ENCODE measurements around the gene ANKS3.

The ANKS3 gene

DNA sequence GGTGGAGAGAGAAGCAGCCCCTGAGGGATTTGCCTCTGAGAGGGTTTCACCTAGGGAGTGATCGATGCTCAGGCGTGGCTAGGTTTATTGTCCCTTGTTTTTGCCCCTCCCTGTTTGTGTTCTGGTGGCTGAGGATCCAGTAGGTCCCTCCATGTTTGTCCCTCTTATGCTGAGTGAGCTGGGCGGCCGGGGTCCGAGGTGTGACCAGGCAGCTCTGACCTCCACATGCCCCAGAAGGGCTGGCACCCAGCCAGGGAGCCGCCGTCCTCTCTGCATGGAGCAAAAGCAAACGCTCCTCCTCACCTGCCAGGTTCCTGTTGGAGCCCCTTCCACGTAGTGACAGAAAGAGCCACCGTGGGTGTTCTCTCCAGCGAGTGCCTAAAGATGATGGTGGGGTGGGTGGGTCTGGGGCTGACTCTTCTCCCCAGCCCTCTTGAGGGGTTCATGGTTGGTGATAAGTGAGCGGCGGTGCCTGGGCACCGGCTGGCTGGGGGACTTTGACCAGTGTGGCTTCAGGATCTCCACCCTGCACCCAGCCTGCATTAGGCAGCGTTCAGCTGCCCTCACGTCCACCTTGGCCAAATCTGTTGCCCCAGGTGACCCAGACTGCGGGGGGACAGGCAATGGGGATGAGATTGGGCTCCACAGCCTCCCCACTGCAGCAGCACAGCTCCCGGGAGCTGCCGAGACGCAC lies 54.8 kb downstream of the ANKS3 start:
- H3K27ac ChIP-seq (ENCODE audit: low read depth, low read length), result no peak overlapping the region
- no peak overlapping the region for H3K4me2 ChIP-seq (ENCODE audit: low read depth, low read length, poor library complexity, severe bottlenecking)
- no peaks in the 10 kb centered on the region for H3K27me3 ChIP-seq (ENCODE audit: low read length)
- TF ChIP-seq EZH2phosphoT487 (conservative IDR thresholded peaks at IDR 0.05; ENCODE audit: low read length), result no peak
- TF ChIP-seq, protein P1, sequence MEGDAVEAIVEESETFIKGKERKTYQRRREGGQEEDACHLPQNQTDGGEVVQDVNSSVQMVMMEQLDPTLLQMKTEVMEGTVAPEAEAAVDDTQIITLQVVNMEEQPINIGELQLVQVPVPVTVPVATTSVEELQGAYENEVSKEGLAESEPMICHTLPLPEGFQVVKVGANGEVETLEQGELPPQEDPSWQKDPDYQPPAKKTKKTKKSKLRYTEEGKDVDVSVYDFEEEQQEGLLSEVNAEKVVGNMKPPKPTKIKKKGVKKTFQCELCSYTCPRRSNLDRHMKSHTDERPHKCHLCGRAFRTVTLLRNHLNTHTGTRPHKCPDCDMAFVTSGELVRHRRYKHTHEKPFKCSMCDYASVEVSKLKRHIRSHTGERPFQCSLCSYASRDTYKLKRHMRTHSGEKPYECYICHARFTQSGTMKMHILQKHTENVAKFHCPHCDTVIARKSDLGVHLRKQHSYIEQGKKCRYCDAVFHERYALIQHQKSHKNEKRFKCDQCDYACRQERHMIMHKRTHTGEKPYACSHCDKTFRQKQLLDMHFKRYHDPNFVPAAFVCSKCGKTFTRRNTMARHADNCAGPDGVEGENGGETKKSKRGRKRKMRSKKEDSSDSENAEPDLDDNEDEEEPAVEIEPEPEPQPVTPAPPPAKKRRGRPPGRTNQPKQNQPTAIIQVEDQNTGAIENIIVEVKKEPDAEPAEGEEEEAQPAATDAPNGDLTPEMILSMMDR (IDR thresholded peaks at IDR 0.05; ENCODE audit: insufficient read depth, low read length, poor library complexity, severe bottlenecking), result no peak
- no peak overlapping the region for H2AFZ ChIP-seq (ENCODE audit: low read depth, low read length, severe bottlenecking)
- no peaks in the 10 kb centered on the region for H3K79me2 ChIP-seq (ENCODE audit: insufficient read depth, low read length)
- no peaks in the 10 kb centered on the region for H3K9me3 ChIP-seq (ENCODE audit: insufficient read depth, low read length)
- no peak overlapping the region for H3K9ac ChIP-seq (ENCODE audit: low read length)
- H3K4me3 ChIP-seq (ENCODE audit: insufficient read depth, low read length, poor library complexity, severe bottlenecking), result no peak overlapping the region
- H3K9me2 ChIP-seq (replicated peaks; ENCODE audit: insufficient read depth, low read length), result no peaks in the 10 kb centered on the region
- H3F3A ChIP-seq (ENCODE audit: insufficient read depth), result no peaks in the 10 kb centered on the region
- H3K36me3 ChIP-seq (ENCODE audit: low read length), result no peaks in the 10 kb centered on the region
- H4K20me1 ChIP-seq (ENCODE audit: low read depth, low read length), result no peaks in the 10 kb centered on the region

DNA sequence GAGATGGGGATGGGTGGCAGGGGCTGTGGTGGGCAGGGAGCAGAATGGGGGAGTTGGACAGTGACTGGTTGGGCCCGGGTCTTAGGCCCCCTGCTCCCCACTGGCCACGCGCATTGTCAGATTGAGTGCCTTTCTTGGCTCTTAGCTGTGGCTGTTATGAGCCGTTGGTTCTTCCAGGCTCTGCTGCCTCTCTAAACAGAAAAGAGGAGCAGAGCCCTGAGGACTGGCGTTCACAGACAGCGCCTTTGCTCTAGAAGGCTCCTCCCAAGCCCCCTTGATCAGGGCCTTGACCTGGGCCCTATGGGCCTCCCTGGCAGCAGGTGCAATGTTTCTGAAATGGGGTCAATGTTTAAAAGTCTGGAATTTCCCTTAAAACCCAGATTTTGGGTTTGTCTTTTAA lies 55.5 kb downstream of the ANKS3 start:
- no peaks in the 10 kb centered on the region for H3K9me3 ChIP-seq (ENCODE audit: insufficient read depth, low read length)
- no peak overlapping the region for H3K27ac ChIP-seq (ENCODE audit: low read depth, low read length)
- no peaks in the 10 kb centered on the region for H3K36me3 ChIP-seq (ENCODE audit: low read length)
- H3F3A ChIP-seq (ENCODE audit: insufficient read depth), result no peaks in the 10 kb centered on the region
- no peaks in the 10 kb centered on the region for H3K27me3 ChIP-seq (ENCODE audit: low read length)
- H3K9me2 ChIP-seq (replicated peaks; ENCODE audit: insufficient read depth, low read length), result no peaks in the 10 kb centered on the region
- TF ChIP-seq, protein P1 (IDR thresholded peaks at IDR 0.05; ENCODE audit: insufficient read depth, low read length, poor library complexity, severe bottlenecking), result no peak
- no peak for TF ChIP-seq EZH2phosphoT487 (conservative IDR thresholded peaks at IDR 0.05; ENCODE audit: low read length)
- H3K79me2 ChIP-seq (ENCODE audit: insufficient read depth, low read length), result no peaks in the 10 kb centered on the region
- no peak overlapping the region for H2AFZ ChIP-seq (ENCODE audit: low read depth, low read length, severe bottlenecking)
- no peak overlapping the region for H3K4me3 ChIP-seq (ENCODE audit: insufficient read depth, low read length, poor library complexity, severe bottlenecking)
- no peak overlapping the region for H3K9ac ChIP-seq (ENCODE audit: low read length)
- no peaks in the 10 kb centered on the region for H4K20me1 ChIP-seq (ENCODE audit: low read depth, low read length)
- H3K4me2 ChIP-seq (ENCODE audit: low read depth, low read length, poor library complexity, severe bottlenecking), result no peak overlapping the region

DNA sequence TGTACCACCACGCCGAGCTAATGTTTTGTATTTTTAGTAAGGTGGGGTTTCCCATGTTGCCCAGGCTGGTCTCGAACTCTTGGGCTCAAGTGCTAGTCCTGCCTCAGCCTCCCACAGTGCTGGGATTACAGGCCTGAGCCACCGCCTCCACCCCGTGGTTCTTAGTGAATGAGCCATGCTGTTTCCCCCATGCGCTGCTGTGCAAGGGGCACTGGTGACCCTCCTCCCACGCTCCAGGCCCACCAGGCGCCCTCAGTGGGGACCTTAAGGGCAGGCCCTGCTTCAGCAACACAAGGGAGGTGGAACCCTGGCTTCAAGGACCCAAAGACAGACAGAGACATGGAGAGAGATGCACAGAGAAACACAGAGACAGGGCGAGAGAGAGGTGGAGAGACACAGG lies 56.1 kb downstream of the ANKS3 start:
- H3K79me2 ChIP-seq (ENCODE audit: insufficient read depth, low read length), result no peaks in the 10 kb centered on the region
- no peak overlapping the region for H3K4me3 ChIP-seq (ENCODE audit: insufficient read depth, low read length, poor library complexity, severe bottlenecking)
- H3K27ac ChIP-seq (ENCODE audit: low read depth, low read length), result no peak overlapping the region
- no peaks in the 10 kb centered on the region for H3K36me3 ChIP-seq (ENCODE audit: low read length)
- no peaks in the 10 kb centered on the region for H3K9me3 ChIP-seq (ENCODE audit: insufficient read depth, low read length)
- H3K9me2 ChIP-seq (replicated peaks; ENCODE audit: insufficient read depth, low read length), result no peaks in the 10 kb centered on the region
- no peaks in the 10 kb centered on the region for H3F3A ChIP-seq (ENCODE audit: insufficient read depth)
- H2AFZ ChIP-seq (ENCODE audit: low read depth, low read length, severe bottlenecking), result no peak overlapping the region
- H4K20me1 ChIP-seq (ENCODE audit: low read depth, low read length), result no peaks in the 10 kb centered on the region
- H3K4me2 ChIP-seq (ENCODE audit: low read depth, low read length, poor library complexity, severe bottlenecking), result no peak overlapping the region
- TF ChIP-seq, protein P1 (IDR thresholded peaks at IDR 0.05; ENCODE audit: insufficient read depth, low read length, poor library complexity, severe bottlenecking), result no peak
- no peak for TF ChIP-seq EZH2phosphoT487 (conservative IDR thresholded peaks at IDR 0.05; ENCODE audit: low read length)
- H3K27me3 ChIP-seq (ENCODE audit: low read length), result no peaks in the 10 kb centered on the region
- H3K9ac ChIP-seq (ENCODE audit: low read length), result no peak overlapping the region

Data from SU-DHL-6 (cell line).